Stimulated activated CD4-positive, alpha-beta T cell treated with anti-CD3 and anti-CD28 coated beads, Interleukin-2, amount 100 ng/mL, for 4 hours (primary cell): ENCODE measurements around the gene PLA2G6.
"Not testable (repeated sequence)": the region's sequence is repeated elsewhere in the genome, so short reads cannot be mapped to it uniquely, and the experiment has no call there.

ENCODE experiments used
- DNase-seq: peaks from one replicate; pipeline ENCODE4 v3.0.0-alpha.2; 2020; ENCODE audit warnings: low read depth

Gene PLA2G6

DNA sequence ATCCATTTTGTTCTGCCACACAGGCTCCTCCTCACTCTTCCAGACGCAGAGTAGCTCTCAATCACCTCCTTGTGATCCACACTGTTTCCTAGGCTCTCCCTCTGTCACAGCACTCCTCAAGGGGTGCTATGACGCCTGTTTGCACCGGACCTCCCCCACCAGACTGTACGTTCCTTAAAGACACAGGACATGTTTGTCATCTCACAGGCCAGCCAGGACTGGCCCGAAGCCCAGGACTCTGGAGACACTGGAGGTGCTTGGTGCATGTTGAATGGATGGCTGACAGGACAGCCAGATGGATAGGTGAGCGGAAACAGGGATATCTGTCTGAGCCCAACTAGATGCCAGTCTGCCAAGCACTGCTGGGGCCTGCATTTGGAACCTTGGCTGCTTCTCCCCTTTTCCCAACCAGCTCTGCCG lies 13.6 kb downstream of the PLA2G6 start:
- DNase-seq: no peak

DNA sequence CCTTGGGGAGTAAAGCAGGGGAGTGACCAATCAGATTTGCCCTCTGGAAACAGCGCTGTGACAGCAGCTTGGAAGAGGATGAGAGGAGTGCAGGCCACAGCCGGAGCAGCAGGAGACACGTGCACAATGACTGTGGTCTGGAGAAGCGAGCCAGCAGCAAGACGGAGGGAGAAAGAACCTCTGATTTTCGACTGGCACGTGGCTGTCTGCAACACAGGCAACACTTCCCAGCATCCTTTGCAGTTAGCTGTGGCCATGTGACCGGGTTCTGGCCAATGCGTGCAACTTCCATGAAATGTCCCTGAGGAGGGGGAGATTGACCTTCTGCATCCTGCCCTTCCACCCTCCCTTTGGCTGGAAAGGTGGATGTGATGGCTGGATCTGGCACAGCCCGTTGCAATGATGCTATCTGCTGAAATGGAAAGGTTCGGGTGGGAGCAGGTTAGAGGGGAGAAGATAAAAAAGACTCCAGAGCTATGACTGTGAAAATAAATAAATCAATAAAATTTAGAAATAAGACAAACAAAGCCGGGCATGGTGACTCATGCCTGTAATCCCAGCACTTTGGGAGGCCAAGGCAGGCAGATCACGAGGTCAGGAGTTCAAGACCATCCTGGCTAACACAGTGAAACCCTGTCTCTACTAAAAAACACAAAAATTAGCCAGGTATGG lies 15.6 kb downstream of the PLA2G6 start:
- DNase-seq: no peak

DNA sequence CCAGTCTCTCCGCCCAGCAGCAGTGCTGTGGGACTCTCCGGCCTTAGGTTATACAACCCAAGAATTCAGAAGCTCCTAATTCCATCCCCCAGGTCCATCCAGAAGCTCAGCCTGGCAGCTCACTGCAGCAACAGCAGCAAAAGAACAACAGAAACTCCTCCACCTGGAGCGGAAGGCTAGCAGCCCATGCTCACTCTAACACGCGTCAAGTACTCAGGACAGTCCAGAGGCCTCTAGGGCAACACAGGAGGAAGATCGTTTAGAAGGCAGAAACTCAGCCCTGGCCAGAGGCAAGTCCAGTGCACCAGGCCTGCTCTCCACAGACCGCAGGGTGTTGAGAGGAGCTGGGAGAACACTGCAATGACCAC lies 17.1 kb downstream of the PLA2G6 start:
- DNase-seq: no peak

DNA sequence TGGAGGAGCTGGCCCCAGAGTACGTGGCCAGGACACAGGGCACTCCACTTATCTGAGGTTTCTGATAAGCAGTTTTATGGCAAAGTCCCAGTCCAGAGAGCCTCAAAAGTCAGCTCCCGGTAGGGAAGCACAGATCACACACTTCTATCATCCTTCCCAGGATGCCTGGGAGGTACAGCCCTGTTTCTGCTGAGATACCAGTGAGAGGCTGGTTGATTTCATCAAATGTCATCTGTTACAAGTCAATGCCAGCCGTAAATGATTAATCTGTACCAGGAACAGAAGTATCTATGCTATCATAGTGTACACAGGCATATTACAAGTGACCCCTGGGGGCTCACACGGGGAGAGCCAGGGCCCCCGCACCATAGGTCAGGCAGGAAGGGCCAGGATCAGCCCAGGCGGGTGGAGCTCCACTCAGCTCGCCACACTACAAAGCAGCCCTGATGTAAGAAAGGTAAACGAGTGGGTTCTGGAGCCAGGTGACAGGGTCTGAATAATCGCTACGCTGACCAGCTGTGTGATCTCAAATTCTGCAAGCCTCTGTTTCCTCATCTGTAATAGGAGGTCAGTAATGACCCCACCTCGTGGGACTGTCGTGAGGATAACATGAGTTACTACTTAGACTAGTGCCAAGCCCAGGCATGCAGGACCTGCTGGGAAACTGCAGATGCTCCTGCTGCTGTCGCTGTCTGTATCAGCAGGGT lies 17.6 kb downstream of the PLA2G6 start:
- DNase-seq: no peak

DNA sequence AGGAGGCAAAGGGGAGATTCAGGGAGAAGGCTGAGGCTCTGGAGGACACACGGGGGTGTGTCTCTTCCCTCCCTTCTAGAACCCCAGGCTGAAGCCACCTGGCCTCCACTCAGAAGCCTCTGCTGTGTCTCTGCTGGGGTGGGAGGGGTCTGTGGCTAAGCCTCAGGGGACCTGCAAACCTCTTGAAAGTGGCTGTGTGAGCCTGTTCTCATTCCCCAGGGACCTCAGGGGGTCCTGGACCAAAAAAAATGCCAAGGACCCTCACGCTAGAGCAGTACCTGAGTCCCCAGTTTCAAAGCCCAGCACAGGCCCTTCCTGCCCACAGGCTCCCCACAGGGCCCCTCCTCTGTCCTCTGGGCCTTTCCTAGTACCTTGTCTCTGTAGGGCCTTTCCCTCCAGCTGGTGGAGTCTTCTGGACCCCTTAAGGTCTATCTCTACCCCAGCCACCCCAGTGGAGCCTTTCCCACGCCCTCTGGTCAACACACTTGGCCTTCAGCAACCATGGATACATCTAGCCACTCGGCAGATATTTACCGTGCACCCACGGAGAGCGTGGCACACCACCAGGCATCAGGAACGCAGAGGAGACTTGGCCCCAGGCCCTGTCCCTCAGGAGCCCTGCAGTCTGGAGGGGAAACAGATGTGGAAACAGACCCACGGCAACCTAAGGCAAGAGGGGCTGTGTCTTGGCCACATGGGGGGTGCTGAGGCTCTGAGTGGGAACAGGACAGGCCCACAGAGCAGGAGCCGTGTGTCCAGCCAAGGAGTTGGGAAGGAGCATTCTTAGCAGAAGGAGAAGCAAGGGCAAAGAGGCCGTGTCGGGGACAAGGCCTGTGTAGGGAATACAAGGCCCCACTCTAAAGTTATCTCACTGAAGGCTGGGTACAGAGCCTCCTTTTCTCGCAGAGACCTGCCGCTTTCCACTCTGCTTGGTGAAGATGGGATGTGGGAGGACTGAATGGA lies 18.5 kb downstream of the PLA2G6 start:
- DNase-seq: no peak

DNA sequence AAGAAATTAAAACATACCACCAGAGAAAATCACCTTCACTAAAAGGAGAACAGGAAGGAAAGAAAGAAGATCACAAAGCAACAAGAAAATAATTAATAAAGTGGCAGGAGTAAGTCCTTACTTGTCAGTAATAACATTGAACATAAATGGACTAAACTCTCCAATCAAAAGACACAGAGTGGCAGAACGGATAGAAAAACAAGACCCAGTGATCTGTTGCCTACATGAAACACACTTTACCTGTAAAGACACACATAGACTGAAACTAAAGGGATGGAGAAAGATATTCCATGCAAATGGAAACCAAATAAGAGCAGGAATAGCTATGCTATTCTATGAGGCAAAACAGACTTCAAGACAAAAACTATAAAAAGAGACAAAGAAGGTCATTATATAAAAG lies 25.9 kb downstream of the PLA2G6 start:
- no peak for DNase-seq

DNA sequence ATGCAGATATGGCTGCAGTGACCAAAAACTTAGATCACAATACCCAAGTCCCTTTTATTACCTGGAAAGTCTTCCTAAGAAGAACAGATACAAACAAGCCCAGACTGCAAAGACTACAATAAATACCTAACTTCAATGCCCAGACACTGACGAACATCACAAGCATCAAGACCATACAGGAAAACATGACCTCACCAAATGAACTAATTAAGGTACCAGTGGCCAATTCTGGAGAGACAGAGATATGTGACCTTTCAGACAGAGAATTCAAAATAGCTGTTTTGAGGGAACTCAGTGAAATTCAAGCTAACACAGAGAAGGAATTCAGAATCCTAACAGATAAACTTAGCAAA lies 27.1 kb downstream of the PLA2G6 start:
- DNase-seq: not testable (repeated sequence)

DNA sequence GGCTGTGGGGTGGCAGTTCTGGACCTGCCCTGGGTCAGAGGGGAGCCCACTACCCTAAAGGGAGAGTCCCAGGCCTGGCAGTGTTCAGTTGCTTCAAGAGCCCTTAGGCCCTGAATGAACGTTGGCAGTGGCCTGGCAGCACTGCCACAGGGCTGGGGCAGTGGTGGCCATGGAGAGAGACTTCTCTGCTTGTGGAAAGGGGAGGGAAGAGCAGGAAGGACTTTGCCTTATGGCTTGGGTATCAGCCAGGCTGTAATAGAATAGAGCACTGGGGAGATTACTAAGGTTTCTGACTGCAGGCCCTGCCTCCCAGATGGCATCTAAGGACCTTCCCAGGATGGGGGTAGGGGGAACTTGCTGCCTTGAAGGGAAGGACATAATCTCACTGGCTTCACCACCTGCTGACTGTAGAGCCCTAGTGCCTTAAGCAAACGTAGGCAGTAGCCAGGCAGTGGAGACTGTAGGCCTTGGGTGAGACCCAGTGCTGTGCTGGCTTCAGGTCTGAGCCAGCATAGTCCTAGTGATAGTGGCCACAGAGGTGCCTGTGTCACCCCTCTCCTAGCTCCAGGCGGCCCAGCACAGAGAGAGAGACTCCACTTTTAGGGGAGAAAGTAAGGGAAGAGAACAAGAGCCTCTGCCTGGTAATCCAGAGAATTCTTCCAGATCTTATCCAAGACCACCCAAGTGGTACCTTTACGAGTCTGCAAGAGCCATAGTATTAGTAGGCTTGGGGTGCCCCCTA lies 27.6 kb downstream of the PLA2G6 start:
- no peak for DNase-seq

DNA sequence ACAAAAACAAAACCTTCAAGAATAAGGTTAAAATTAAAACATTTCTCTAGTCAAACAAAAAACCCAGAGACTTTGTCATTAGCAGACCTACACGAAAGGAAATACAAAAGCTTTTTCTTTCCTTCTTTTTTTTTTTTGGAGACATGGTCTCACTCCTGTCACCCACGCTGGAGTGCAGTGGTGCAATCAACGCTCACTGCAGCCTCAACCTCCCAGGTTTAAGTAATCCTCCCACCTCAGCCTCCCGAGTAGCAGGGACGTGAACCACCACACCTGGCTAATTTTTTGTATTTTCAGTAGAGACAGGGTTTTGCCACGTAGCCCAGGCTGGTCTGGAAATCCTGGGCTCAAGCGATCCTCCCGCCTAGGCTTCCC lies 30.5 kb downstream of the PLA2G6 start:
- no peak for DNase-seq

DNA sequence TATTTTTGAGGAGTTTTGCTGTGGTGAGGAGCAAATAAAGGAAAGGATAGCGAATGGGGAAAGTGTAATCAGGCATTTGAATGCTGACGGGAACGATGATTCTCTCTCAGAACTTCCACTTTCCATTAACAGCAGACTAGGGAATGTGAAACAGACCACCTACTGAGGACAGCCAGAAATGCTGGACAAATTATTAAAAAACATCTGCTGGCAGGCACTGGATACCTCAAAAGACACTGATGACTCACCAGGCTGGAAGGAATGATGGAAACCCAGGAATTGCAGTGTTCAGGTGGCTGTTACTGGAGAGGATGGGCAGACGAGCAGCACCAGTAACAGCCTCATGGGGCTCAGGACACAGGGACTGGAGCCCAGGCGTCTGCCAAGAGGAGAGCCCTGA lies 33.4 kb downstream of the PLA2G6 start:
- no peak for DNase-seq

DNA sequence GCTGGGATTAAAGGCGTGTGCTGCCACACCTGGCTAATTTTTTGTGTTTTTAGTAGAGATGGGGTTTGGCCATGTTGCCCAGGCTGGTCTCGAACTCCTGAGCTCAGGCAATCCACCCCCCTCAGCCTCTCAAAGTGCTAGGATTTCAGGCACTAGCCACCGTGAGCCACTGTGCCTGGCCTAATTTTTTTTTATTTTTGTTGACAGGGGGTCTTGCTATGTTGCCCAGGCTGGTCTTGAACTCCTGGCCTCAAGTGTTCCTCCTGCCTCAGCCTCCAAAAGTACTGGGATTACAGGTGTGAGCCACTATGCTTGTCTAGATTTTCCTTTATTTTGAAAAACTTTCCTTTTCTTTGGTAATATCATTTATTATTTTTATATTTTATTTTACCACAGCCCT lies 35.5 kb downstream of the PLA2G6 start:
- not testable (repeated sequence) for DNase-seq

DNA sequence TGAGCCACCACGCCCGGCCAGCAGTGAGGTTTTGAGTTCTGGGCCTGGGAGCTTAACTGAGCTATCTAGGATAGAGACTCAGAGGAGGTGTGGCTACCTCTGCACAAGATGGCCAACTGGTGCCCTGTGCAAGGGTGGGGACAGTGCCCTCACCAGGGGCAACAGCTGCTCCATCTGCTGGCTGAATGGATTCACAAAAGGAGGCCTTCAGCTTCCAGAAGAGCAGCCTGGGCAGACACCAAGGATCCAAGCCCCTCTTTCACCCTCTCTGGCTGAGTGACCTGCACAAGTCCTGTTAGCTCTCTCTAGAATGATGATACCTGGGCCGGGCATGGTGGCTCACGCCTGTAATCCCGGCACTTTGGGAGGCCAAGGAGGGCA lies 37.6 kb downstream of the PLA2G6 start:
- no peak for DNase-seq

DNA sequence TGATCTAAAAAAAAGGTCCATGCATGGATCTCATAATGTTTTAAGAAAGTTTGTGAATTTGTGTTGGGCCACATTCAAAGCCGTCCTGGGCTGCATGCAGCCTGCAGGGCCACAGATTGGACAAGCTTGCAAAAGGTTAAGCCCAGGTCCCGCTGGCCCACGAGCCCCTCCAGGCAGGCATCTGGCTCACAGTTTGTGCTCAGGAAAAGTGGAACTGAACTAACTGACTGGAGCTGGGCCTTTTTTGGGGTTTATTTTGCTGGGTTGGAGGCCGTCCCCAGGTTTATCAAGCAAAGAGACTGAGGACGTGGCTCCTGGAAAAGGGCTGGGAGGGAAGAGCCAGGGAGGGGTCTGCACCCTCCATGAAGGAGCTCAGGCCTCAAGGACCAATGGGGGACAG lies 39.0 kb downstream of the PLA2G6 start:
- DNase-seq: no peak

DNA sequence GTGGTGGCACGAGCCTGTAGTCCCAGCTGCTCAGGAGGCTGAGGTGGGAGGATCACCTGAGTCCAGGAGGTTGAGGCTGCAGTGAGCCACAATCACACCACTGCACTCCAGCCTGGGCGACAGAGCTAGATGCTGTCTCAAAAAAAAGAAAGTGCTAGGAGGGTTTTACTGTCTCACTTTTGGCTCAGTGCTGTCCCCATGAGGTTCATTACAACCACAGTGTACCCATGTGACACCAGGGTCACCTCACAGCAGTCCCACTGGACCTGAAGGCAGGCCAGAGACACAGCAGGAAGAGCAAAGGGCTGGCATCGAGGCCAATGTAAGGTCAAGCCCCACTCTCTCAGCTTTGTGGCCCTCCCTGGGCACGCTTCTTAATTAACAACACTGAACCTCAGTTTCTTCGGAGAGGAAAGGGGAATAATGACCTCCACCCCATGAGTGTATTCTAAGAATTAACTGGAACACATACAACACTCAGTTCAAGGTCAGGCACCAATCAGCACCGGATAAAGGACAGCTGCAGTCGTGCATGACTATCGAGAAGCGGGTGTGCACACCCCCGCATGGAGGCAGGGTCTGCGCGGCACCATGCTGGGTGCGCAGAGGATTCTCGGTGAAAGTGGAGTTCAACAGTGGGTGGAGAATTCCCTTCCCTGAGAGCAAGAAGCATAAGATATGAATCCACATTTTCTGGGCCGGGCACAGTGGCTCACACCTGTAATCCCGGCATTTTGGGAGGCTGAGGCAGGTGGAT lies 40.2 kb downstream of the PLA2G6 start:
- DNase-seq: no peak

DNA sequence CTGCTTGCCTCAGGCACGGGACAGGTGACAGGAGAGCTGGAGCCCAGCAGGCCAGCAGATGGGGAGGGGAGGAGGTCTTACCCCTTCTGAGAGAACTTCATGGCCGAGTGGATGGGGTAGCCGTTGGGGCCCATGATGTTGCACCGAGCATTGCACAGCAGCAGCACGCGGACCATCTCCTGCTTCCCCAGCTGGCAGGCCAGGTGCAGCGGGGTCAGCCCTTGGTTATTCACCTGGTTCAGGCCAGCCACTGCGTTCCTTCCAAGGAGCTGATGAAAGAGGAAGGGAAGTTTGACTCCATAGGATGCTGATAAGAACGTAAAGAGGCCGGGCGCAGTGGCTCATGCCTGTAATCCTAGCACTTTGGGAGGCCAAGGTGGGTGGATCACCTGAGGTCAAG lies 41.7 kb downstream of the PLA2G6 start:
- no peak for DNase-seq

DNA sequence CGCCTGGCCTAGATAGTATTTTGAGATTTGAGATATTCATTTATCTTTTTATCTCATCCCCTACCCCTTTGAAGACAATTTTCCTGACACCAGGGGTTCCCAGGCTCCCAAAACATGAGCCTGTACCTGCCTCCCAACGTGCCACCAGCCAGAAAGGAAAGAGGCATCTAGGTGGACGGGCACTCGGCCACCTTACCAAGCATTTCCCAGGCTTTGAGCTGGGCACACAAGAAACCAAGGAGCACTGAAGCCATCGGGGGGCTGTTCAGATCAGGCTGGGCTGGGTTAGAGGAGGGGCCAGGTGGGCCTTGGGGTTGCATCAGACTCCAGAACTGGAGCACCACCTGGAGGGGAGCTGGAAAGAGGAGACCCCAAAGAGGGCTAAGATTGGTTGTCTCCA lies 42.7 kb downstream of the PLA2G6 start:
- DNase-seq: no peak

DNA sequence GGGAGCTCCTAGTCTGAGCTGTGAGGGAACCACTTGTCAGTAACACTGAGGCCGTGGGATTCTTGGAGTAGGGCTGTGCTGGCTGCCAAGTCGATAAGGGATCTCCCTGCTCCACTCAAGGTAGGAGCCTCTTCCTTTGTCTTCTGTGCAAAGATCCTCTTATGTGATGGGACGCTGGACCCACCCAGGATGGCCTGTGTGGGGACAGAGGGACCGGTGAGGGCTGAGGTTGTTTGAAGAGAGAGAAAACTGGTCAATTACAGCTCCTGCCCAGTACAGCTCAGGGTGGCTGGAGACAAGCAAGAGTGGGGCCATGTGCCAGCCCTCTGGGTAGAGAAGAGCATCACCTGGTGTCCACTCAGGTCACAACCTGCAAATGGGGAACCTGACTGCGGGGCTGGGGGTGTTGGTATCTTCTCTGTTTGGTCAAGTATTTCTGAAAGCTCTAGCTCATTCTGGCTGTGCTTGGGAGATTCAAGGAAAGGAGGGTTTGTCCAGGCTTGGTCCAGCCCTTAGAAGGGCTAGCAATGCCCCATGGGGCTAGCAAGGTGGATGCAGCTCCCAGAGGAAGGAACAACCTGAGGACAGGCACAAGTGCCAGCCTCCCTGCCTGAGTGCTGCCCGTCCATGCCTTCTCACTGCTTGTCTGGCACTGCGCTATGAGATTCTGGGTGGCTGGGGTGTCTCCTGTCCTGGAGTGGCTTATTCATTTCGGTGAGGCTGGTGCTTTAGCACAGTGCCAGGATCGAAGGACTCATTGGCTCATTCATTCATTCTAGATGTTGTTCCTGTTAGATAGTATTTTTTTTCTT lies 43.5 kb downstream of the PLA2G6 start:
- no peak for DNase-seq

DNA sequence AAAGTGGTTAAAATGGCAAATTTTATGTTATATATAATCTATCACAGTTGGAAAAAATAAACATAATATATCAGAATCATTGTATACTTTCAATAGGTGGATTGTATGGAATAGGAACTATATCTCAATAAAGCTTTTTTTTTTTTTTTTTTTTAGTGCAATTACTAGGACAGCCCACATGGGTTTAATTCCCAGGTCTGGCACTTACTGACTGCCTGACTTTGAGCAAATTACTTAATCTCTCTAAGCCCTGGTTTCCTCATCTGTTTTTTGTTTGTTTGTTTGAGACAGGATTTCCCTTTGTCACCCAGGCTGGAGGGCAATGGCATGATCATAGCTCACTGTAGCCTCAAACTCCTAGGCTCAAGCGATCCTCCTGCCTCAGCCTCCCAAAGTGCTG lies 45.0 kb downstream of the PLA2G6 start:
- DNase-seq: no peak

DNA sequence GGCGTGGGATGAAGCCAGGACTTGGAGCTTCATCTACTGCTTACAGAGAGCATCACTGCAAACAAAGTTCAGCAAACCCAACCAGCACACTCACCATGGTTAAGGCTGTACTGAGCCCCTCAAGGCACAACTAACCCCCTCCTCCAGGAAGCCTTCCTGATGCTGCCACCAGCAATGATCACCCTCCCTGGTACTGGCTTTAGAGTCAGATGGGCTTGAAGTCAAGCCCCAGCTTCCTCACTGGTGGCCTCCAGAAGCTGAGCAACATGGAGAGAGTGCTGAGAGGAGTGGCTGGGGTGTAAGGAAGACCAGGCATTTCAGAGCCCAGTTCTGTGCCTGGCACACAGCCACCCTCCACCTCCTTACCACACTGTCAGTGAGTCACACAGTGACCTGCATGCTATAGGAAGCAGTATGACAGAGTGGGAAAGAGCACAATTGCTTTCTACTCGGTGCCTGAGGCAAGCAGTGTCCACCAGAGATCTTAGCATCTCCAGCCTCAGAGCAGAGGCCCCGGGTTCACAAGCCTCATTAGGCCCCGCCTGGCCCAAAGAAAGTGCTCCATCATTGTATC lies 46.4 kb downstream of the PLA2G6 start:
- no peak for DNase-seq

DNA sequence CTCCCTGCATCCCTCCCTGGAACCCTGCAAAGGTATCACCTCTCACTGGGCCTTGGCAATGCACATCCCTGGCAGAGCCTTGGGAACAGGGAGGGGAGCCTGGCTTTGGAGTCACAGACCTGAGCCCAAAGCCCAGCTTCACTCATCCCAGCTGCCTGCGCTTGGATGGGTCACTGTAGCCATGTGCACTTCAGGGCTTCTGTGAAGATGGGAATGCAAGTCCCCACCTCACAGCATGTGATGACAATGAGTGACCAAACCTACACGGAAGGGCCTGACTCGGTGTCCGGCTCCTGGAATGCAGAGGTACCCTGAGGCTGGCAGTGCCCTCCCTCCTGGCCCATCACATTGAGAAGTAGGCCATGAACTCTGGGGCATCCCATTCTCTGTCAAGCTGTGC lies 48.3 kb downstream of the PLA2G6 start:
- no peak for DNase-seq
